ENCODE measurements around the gene GALNT10. TPM values are rescaled to one million over a fixed set of nuclear protein-coding genes. Genes with fewer than 3 reads are reported as not detected.
A peak's percentile ranks its signal among the peaks of the same experiment; 100 is the strongest.

GALNT10 gene
- total RNA-seq, 1 experiment from 2014 or later, result 22.9 TPM

GRCh38 chr5:154207204-154207603 lies 16.7 kb downstream of the GALNT10 start:
- ATAC-seq (no peak), DNase-seq (ENCODE audit: low spot score) (no peak)
- no peaks in the 10 kb centered on the region for H3K9me3 Mint-ChIP-seq
- no peak overlapping the region for H3K4me3 Mint-ChIP-seq
- ChIA-PET CTCF (interaction anchor here (0.7 to 2.0 kb wide), 3 partner anchors 10 to 50 kb away, joined by 3 to 5 read pairs (median 3); no protein-coding TSS in a partner anchor), POLR2A (no interaction called here)
- H3K27ac Mint-ChIP-seq, result no peak overlapping the region; the same call in 1 of the 2 replicates
- TF ChIP-seq CDX4 (CRISPR knock-in tag; IDR thresholded peaks at IDR 0.05; ENCODE audit: borderline replicate concordance) (no peak), JUN (CRISPR knock-in tag; IDR thresholded peaks at IDR 0.05) (no peak), ZNF219 (CRISPR knock-in tag; IDR thresholded peaks at IDR 0.05; ENCODE audit: borderline replicate concordance) (no peak), SMAD4 (CRISPR knock-in tag; IDR thresholded peaks at IDR 0.05) (no peak), SMAD3 (CRISPR knock-in tag; IDR thresholded peaks at IDR 0.05; ENCODE audit: borderline replicate concordance) (no peak), TEAD1 (CRISPR knock-in tag; IDR thresholded peaks at IDR 0.05) (no peak), NFYB (CRISPR knock-in tag; conservative IDR thresholded peaks at IDR 0.05; ENCODE audit: low read depth) (no peak), ZNF416 (CRISPR knock-in tag; IDR thresholded peaks at IDR 0.05) (no peak), IRF2 (CRISPR knock-in tag; IDR thresholded peaks at IDR 0.05; ENCODE audit: borderline replicate concordance, low read depth) (no peak), EMX1 (CRISPR knock-in tag; IDR thresholded peaks at IDR 0.05) (no peak), GTF2I (CRISPR knock-in tag; conservative IDR thresholded peaks at IDR 0.05) (no peak), ZMAT4 (CRISPR knock-in tag; IDR thresholded peaks at IDR 0.05) (no peak), ESRRA (CRISPR knock-in tag; IDR thresholded peaks at IDR 0.05; ENCODE audit: borderline replicate concordance) (no peak)
- TF ChIP-seq, protein P1, sequence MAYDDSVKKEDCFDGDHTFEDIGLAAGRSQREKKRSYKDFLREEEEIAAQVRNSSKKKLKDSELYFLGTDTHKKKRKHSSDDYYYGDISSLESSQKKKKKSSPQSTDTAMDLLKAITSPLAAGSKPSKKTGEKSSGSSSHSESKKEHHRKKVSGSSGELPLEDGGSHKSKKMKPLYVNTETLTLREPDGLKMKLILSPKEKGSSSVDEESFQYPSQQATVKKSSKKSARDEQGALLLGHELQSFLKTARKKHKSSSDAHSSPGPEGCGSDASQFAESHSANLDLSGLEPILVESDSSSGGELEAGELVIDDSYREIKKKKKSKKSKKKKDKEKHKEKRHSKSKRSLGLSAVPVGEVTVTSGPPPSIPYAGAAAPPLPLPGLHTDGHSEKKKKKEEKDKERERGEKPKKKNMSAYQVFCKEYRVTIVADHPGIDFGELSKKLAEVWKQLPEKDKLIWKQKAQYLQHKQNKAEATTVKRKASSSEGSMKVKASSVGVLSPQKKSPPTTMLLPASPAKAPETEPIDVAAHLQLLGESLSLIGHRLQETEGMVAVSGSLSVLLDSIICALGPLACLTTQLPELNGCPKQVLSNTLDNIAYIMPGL (CRISPR knock-in tag; IDR thresholded peaks at IDR 0.05), result no peak
- TF ChIP-seq, protein P2, sequence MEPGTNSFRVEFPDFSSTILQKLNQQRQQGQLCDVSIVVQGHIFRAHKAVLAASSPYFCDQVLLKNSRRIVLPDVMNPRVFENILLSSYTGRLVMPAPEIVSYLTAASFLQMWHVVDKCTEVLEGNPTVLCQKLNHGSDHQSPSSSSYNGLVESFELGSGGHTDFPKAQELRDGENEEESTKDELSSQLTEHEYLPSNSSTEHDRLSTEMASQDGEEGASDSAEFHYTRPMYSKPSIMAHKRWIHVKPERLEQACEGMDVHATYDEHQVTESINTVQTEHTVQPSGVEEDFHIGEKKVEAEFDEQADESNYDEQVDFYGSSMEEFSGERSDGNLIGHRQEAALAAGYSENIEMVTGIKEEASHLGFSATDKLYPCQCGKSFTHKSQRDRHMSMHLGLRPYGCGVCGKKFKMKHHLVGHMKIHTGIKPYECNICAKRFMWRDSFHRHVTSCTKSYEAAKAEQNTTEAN (CRISPR knock-in tag; IDR thresholded peaks at IDR 0.05), result no peak
- H3K27me3 Mint-ChIP-seq (ENCODE audit: low read depth), result no peaks in the 10 kb centered on the region
- H3K4me1 Mint-ChIP-seq, result peaks cover 74% of the 10 kb centered on the region
- H3K36me3 Mint-ChIP-seq, result peaks cover 3% of the 10 kb centered on the region; the same call in 1 of the 2 replicates

DNA sequence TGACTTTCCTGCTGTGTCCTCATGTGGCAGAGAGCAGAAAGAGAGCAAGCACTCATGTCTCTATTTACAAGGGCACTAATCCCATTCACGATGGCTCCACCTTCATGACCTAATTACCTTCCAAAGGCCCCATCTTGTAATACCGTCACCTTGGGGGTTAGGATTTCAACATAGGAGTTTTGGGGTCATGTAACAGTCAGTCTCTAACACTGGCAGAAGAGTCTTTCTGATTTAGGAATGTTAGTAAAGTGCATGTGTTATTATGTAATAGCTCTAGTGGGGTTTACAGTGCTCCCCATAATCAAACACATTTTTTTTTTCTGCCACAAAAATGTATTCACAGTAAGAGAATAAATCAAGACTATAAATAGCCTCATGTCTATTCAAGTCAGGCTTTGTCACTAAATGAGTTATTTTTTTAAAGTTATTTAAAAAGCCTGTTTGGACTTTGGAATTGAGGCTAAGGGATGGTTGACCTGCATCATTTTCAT lies 19.1 kb downstream of the GALNT10 start:
- peaks cover 54% of the 10 kb centered on the region for H3K4me1 Mint-ChIP-seq
- H3K4me3 Mint-ChIP-seq, result no peak overlapping the region
- no peak for TF ChIP-seq ZBTB21 (CRISPR knock-in tag; IDR thresholded peaks at IDR 0.05; ENCODE audit: borderline replicate concordance)
- TF ChIP-seq, protein P2 (CRISPR knock-in tag; IDR thresholded peaks at IDR 0.05), result no peak
- TF ChIP-seq, protein P3, sequence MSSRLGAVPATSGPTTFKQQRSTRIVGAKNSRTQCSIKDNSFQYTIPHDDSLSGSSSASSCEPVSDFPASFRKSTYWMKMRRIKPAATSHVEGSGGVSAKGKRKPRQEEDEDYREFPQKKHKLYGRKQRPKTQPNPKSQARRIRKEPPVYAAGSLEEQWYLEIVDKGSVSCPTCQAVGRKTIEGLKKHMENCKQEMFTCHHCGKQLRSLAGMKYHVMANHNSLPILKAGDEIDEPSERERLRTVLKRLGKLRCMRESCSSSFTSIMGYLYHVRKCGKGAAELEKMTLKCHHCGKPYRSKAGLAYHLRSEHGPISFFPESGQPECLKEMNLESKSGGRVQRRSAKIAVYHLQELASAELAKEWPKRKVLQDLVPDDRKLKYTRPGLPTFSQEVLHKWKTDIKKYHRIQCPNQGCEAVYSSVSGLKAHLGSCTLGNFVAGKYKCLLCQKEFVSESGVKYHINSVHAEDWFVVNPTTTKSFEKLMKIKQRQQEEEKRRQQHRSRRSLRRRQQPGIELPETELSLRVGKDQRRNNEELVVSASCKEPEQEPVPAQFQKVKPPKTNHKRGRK (CRISPR knock-in tag; IDR thresholded peaks at IDR 0.05; ENCODE audit: borderline replicate concordance), result no peak
- no peak for TF ChIP-seq ZNF232 (CRISPR knock-in tag; IDR thresholded peaks at IDR 0.05)
- no peak for TF ChIP-seq TP53 (CRISPR knock-in tag; IDR thresholded peaks at IDR 0.05)
- TF ChIP-seq, protein P1 (CRISPR knock-in tag; IDR thresholded peaks at IDR 0.05), result no peak
- TF ChIP-seq, protein P4, sequence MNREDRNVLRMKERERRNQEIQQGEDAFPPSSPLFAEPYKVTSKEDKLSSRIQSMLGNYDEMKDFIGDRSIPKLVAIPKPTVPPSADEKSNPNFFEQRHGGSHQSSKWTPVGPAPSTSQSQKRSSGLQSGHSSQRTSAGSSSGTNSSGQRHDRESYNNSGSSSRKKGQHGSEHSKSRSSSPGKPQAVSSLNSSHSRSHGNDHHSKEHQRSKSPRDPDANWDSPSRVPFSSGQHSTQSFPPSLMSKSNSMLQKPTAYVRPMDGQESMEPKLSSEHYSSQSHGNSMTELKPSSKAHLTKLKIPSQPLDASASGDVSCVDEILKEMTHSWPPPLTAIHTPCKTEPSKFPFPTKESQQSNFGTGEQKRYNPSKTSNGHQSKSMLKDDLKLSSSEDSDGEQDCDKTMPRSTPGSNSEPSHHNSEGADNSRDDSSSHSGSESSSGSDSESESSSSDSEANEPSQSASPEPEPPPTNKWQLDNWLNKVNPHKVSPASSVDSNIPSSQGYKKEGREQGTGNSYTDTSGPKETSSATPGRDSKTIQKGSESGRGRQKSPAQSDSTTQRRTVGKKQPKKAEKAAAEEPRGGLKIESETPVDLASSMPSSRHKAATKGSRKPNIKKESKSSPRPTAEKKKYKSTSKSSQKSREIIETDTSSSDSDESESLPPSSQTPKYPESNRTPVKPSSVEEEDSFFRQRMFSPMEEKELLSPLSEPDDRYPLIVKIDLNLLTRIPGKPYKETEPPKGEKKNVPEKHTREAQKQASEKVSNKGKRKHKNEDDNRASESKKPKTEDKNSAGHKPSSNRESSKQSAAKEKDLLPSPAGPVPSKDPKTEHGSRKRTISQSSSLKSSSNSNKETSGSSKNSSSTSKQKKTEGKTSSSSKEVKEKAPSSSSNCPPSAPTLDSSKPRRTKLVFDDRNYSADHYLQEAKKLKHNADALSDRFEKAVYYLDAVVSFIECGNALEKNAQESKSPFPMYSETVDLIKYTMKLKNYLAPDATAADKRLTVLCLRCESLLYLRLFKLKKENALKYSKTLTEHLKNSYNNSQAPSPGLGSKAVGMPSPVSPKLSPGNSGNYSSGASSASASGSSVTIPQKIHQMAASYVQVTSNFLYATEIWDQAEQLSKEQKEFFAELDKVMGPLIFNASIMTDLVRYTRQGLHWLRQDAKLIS (CRISPR knock-in tag; IDR thresholded peaks at IDR 0.05; ENCODE audit: borderline replicate concordance), result no peak
- TF ChIP-seq ZNF416 (CRISPR knock-in tag; IDR thresholded peaks at IDR 0.05), result no peak
- no peak for TF ChIP-seq SP1 (CRISPR knock-in tag; conservative IDR thresholded peaks at IDR 0.05)
- TF ChIP-seq TEAD4 (CRISPR knock-in tag; IDR thresholded peaks at IDR 0.05), result no peak
- TF ChIP-seq SMAD4 (CRISPR knock-in tag; IDR thresholded peaks at IDR 0.05), result no peak
- no peaks in the 10 kb centered on the region for H3K27me3 Mint-ChIP-seq (ENCODE audit: low read depth)
- DNase-seq (ENCODE audit: low spot score) (no peak), ATAC-seq (peak; percentile 54)
- H3K9me3 Mint-ChIP-seq, result no peaks in the 10 kb centered on the region
- peaks cover 3% of the 10 kb centered on the region; the same call in 1 of the 2 replicates for H3K36me3 Mint-ChIP-seq
- POLR2A ChIA-PET, result no interaction called here
- H3K27ac Mint-ChIP-seq, result no peak overlapping the region
- CTCF ChIA-PET, result interaction anchor here (0.8 kb wide), 1 partner anchor 13 kb away, joined by 3 read pairs; no protein-coding TSS in a partner anchor

Measured in WTC11 (cell line).